GM23248 (cell line): ENCODE data around the gene NOVA2. TPM values are rescaled to one million over a fixed set of nuclear protein-coding genes. Genes with fewer than 3 reads are reported as not detected.

Source experiments
- DNase-seq: peaks from one replicate; pipeline ENCODE4 v3.0.0-alpha.2; 2015
- H2AFZ ChIP-seq: fragments of 200-600 bp; sonication (generic); 2 replicates; pipeline ENCODE4 v1.6.1; 2016; ENCODE audit warnings: antibody characterized with exemption
- H3F3A ChIP-seq: fragments of 200-600 bp; sonication (generic); 2 replicates; pipeline ENCODE4 v1.6.1; 2016; ENCODE audit warnings: mild to moderate bottlenecking, antibody characterized with exemption, mixed run types; ENCODE audit not compliant: insufficient read depth
- H3K27ac ChIP-seq: fragments of 200-600 bp; sonication (generic); 2 replicates; pipeline ENCODE4 v1.5.1; 2016; ENCODE audit warnings: mild to moderate bottlenecking
- H3K27me3 ChIP-seq: fragments of 200-600 bp; sonication (generic); replicated peaks from 2 replicates; pipeline ENCODE4 v1.6.1; 2016; ENCODE audit warnings: mild to moderate bottlenecking; ENCODE audit not compliant: insufficient read depth
- H3K36me3 ChIP-seq: fragments of 200-600 bp; sonication (generic); 2 replicates; pipeline ENCODE4 v1.6.1; 2016; ENCODE audit warnings: low read depth, mild to moderate bottlenecking
- H3K4me1 ChIP-seq: fragments of 200-600 bp; sonication (generic); 2 replicates; pipeline ENCODE4 v1.6.1; 2016; ENCODE audit warnings: mild to moderate bottlenecking; ENCODE audit not compliant: insufficient read depth
- H3K4me2 ChIP-seq: fragments of 200-600 bp; sonication (generic); one replicate; pipeline ENCODE4 v1.6.1; 2016; ENCODE audit warnings: mild to moderate bottlenecking; ENCODE audit not compliant: unreplicated experiment
- H3K4me3 ChIP-seq: fragments of 200-600 bp; sonication (generic); 2 replicates; pipeline ENCODE4 v1.5.1; 2016; ENCODE audit warnings: mild to moderate bottlenecking
- H3K79me2 ChIP-seq: fragments of 200-600 bp; sonication (generic); 2 replicates; pipeline ENCODE4 v1.6.1; 2016; ENCODE audit warnings: mild to moderate bottlenecking; ENCODE audit not compliant: insufficient read depth
- H3K9ac ChIP-seq: fragments of 200-600 bp; sonication (generic); 2 replicates; pipeline ENCODE4 v1.6.1; 2016; ENCODE audit warnings: mild to moderate bottlenecking
- H3K9me2 ChIP-seq: fragments of 200-600 bp; sonication (generic); 2 replicates; pipeline ENCODE4 v1.6.1; 2016; ENCODE audit warnings: mixed run types, mild to moderate bottlenecking, moderate library complexity; ENCODE audit not compliant: insufficient read depth
- H3K9me3 ChIP-seq: fragments of 200-600 bp; sonication (generic); one replicate; pipeline ENCODE4 v1.6.1; 2017; ENCODE audit warnings: low read depth
- H4K20me1 ChIP-seq: fragments of 200-600 bp; sonication (generic); 2 replicates; pipeline ENCODE4 v1.6.0; 2016; ENCODE audit not compliant: insufficient read depth
- EZH2 ChIP-seq: fragments of 200-600 bp; sonication (generic); IDR thresholded peaks from 2 replicates; pipeline ENCODE4 v1.6.1; 2018; ENCODE audit warnings: antibody characterized with exemption, mild to moderate bottlenecking; ENCODE audit not compliant: insufficient read depth, poor library complexity, severe bottlenecking
- EZH2phosphoT487 ChIP-seq: fragments of 200-600 bp; sonication (generic); IDR thresholded peaks from 2 replicates; pipeline ENCODE4 v1.6.1; 2018; ENCODE audit warnings: antibody characterized with exemption, moderate library complexity, mild to moderate bottlenecking, low read depth; ENCODE audit not compliant: insufficient read depth
- WGBS, 2 experiments: methylation state at CpG; one replicate each; pipeline ENCODE4 v1.1.6; 2015 to 2017; ENCODE audit warnings: low lambda C conversion rate in 2 of 2, low coverage in 1 of 2; ENCODE audit errors: missing lambda C conversion rate in 2 of 2; 5-methylcytosine and 5-hydroxymethylcytosine counted together
- in situ Hi-C: fragments of 300-500 bp; cut with MboI; formaldehyde crosslinking; loops from 2 replicates; pipeline ENCODE4 v1.15.0; 2020
- polyA plus RNA-seq: library from polyadenylated mRNA; unstranded; fragments of >200 nt; fragmentation: Nextera tagmentation; extraction: Ambion mirVana; gene quantifications from 2 replicates; pipeline ENCODE4 v1.2.1, GENCODE V29; 2016
- total RNA-seq: library from RNA; depleted of rRNA; stranded (reverse); fragments of >200 nt; shearing (Covaris generic); gene quantifications from 2 replicates; pipeline ENCODE4 v1.2.3, GENCODE V29; 2014

Gene NOVA2
- total and polyA plus RNA-seq, 2 experiments from 2014 or later: not detected

DNA sequence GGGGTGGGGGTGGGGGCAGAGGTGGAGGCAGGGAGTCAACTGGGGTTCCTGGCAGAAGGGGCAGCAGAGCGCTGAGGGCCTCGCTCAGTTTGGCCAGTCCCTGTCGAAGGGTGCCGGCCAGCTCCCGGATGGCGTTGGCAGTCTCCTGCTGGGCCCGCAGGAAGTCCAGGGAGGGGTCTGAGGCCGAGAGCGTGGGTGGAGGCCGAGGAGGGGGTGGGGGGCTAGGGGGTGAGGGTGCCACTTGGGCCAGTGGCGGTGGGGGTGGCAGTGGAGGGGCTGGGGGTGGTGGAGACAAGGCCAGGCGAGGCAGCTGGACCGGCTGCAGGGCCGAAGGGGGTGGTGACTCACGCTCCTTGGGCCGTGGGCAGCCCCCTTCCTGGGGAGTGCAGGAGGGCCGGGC lies 82.8 kb downstream of the NOVA2 start:
- Histone ChIP-seq H4K20me1 (no peaks in the 10 kb centered on the region), H3K27me3 (no peaks in the 10 kb centered on the region), H3K9ac (no peak overlapping the region), H3K36me3 (no peaks in the 10 kb centered on the region), H3K27ac (no peak overlapping the region), H3K9me3 (no peaks in the 10 kb centered on the region), H3K4me3 (no peak overlapping the region), H3K9me2 (no peaks in the 10 kb centered on the region), H2AFZ (no peak overlapping the region), H3K4me2 (no peak overlapping the region), H3F3A (peaks cover 5% of the 10 kb centered on the region; the same call in 1 of the 2 replicates), H3K79me2 (no peaks in the 10 kb centered on the region), H3K4me1 (peaks cover 4% of the 10 kb centered on the region; the same call in 1 of the 2 replicates)
- no peak for DNase-seq
- WGBS, 2 experiments: 0 to 77% methylated on average over 1 to 17 of the region's 17 CpGs
- TF ChIP-seq EZH2phosphoT487 (no peak), EZH2 (no peak)
- in situ Hi-C loops: no loop called here

DNA sequence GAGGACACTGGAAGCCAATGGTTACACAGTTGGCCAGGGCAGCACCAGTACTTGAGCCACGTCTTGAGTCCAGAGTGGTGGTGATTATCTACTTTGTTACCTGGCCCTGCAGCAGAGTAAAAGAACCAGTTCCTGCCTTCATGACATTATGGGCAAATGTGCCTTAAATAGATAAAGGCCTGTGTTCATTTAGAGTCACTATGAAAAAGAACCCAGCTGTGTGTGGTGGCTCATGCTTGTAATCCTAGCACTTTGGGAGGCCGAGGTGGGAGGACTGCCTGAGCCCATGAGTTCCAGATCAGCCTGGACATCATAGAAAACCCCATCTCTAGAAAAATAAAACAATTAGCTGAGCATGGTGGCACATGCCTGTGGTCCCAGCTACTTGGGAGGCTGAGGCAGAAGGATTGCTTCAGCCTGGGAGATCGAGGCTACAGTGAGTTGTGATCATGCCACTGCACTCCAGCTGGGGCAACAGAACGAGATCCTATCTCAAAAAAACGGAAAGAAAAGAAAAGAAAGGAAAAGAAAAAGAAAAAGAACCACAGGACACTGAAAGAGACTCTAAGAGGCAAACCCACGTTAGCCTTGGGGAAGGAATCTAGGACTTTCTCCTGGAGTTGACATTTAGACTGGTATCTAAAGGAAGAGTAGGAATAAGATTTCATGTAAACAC lies 84.3 kb downstream of the NOVA2 start:
- no peaks in the 10 kb centered on the region for H3K27me3 ChIP-seq
- H3K4me3 ChIP-seq: no peak overlapping the region
- H4K20me1 ChIP-seq: no peaks in the 10 kb centered on the region
- H3F3A ChIP-seq: peaks cover 5% of the 10 kb centered on the region; the same call in 1 of the 2 replicates
- peaks cover 13% of the 10 kb centered on the region for H3K79me2 ChIP-seq
- H3K9me3 ChIP-seq: no peaks in the 10 kb centered on the region
- H3K36me3 ChIP-seq: no peaks in the 10 kb centered on the region
- H3K9me2 ChIP-seq: no peaks in the 10 kb centered on the region
- H3K27ac ChIP-seq: no peak overlapping the region
- WGBS, 2 experiments: 56 to 57% methylated on average over 5 to 6 of the region's 6 CpGs
- no peak overlapping the region for H3K4me2 ChIP-seq
- TF ChIP-seq EZH2phosphoT487 (no peak), EZH2 (no peak)
- DNase-seq: no peak
- no peak overlapping the region for H2AFZ ChIP-seq
- peaks cover 4% of the 10 kb centered on the region; the same call in 1 of the 2 replicates for H3K4me1 ChIP-seq
- H3K9ac ChIP-seq: no peak overlapping the region
- in situ Hi-C loops: no loop called here

DNA sequence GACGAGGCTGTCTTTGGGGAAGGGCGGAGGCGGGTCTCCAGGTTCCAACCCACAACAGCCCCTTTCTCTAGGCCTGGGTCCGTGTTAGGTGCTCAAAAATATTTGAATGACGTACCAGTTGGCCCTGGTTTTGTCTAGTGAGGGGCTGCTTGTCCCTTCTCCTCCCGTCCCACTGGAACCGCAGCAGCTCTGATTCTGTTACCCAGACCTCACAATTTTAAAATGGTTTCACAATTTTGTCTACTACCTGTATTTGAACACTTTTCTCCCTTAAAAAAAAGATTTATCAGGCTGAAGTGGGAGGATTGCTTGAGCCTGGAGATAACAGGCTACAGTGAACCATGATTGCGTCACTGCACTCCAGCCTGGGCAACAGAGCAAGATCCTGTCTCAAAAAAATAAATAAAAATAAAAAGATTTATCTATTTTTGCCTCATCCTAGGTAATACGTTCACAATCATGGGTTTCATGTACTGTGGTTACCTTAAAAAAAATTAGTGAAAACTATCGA lies 86.4 kb downstream of the NOVA2 start:
- Histone ChIP-seq H3K27ac (peak overlapping the region; percentile 79), H4K20me1 (no peaks in the 10 kb centered on the region), H3K9me3 (no peaks in the 10 kb centered on the region), H3K4me3 (peak overlapping the region; percentile 89), H3K4me2 (peak overlapping the region; percentile 83), H3K9ac (peak overlapping the region; percentile 92), H3K36me3 (no peaks in the 10 kb centered on the region), H3K4me1 (peaks cover 4% of the 10 kb centered on the region), H3K79me2 (peaks cover 21% of the 10 kb centered on the region), H3K27me3 (no peaks in the 10 kb centered on the region), H3K9me2 (no peaks in the 10 kb centered on the region), H2AFZ (peak overlapping the region; percentile 88), H3F3A (peaks cover 5% of the 10 kb centered on the region; the same call in 1 of the 2 replicates)
- TF ChIP-seq EZH2: no peak
- TF ChIP-seq EZH2phosphoT487: no peak
- WGBS, 2 experiments: 42 to 48% methylated on average over 10 of the region's 10 CpGs
- in situ Hi-C loops: no loop called here
- no peak for DNase-seq

DNA sequence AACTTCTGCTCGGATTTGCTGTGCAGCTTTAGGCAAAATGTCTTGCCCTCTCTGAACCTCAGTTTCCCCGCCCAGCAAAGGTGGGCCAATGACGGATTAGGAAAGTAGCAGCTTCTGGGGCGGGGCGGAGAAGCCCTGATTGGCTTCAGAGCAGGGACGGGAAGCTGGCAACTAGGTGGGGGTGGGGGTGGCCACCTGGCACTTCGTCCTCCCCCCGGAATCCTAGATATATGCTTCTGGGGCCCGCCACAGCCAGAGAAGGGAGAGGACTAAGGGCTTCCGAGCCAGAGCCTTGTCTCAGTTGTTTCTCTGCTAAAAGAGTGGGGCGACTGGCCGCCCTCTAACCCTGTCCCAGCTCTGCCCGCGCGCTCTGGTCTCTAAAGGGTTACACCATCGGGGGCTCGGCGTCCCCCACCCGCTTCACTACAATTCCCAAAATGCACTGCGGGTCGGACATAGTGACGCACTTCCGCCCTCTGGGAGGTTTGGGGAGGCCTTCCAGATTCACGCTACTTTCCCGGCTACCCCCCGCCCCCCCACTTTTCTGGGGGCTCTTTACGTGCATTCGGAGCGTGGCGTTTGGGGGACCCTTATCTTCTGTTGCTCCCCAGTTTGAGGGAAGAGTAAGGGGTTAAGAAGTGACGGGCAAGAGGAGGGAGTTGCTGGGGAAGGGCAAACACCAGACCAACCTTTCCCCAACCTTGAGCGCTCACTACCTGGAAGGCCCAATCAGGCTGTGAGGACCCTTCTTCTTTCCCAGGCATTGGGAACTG lies 87.1 kb downstream of the NOVA2 start:
- TF ChIP-seq EZH2phosphoT487 (no peak), EZH2 (no peak)
- Histone ChIP-seq H3K79me2 (peaks cover 21% of the 10 kb centered on the region), H3K27ac (peak overlapping the region; percentile 79), H2AFZ (peak overlapping the region; percentile 88), H3F3A (peaks cover 5% of the 10 kb centered on the region), H3K9me3 (no peaks in the 10 kb centered on the region), H3K9me2 (no peaks in the 10 kb centered on the region), H3K4me3 (peak overlapping the region; percentile 89), H3K4me2 (peak overlapping the region; percentile 83), H3K27me3 (no peaks in the 10 kb centered on the region), H4K20me1 (no peaks in the 10 kb centered on the region), H3K9ac (peak overlapping the region; percentile 92), H3K36me3 (no peaks in the 10 kb centered on the region), H3K4me1 (peaks cover 4% of the 10 kb centered on the region)
- WGBS, 2 experiments: 1% methylated on average over 22 to 32 of the region's 32 CpGs
- in situ Hi-C loops: no loop called here
- peak; percentile 98 for DNase-seq
